OCI-LY7 (cell line): ENCODE measurements around the gene STX18. TPM values are rescaled to one million over a fixed set of nuclear protein-coding genes. Genes with fewer than 3 reads are reported as not detected.

Source experiments
- BruUV-seq: library from RNA; stranded (reverse); fragments of 400-500 nt; replicated peaks from 2 replicates; lab custom pipeline; 2021; lab: Mats Ljungman, UMichigan
- CTCF ChIA-PET: fragments of 300-600 bp; sonication (Branson Sonifier 250); formaldehyde crosslinking; loops from one replicate; lab custom pipeline; 2022; ENCODE audit warnings: antibody characterized with exemption; ENCODE audit not compliant: unreplicated experiment; lab: Charles Lee
- POLR2A ChIA-PET: fragments of 300-600 bp; sonication (Branson Sonifier 250); formaldehyde crosslinking; loops from one replicate; lab custom pipeline; 2022; ENCODE audit warnings: antibody characterized with exemption; lab: Charles Lee
- DNase-seq: peaks from one replicate; pipeline ENCODE4 v3.0.0-alpha.2; 2015; ENCODE audit warnings: low spot score
- H2AFZ ChIP-seq: fragments of 200-600 bp; sonication (generic), shearing (Covaris generic); 2 replicates; pipeline ENCODE4 v1.6.1; 2014; ENCODE audit warnings: mild to moderate bottlenecking, antibody characterized with exemption, low read length, moderate library complexity
- H3K27ac ChIP-seq: fragments of 200-600 bp; sonication (generic); 2 replicates; pipeline ENCODE4 v1.5.1; 2014; ENCODE audit warnings: mixed run types, low read depth, mild to moderate bottlenecking, moderate library complexity, low read length, inconsistent platforms; ENCODE audit not compliant: poor library complexity, severe bottlenecking
- H3K36me3 ChIP-seq: fragments of 200-600 bp; sonication (generic); 2 replicates; pipeline ENCODE4 v1.6.1; 2014; ENCODE audit warnings: mild to moderate bottlenecking, antibody characterized with exemption, low read length, moderate library complexity, mixed read lengths; ENCODE audit not compliant: insufficient read depth
- H3K4me1 ChIP-seq: fragments of 200-600 bp; sonication (generic); 2 replicates; pipeline ENCODE4 v1.5.1; 2014; ENCODE audit warnings: mild to moderate bottlenecking, low read length; ENCODE audit not compliant: insufficient read depth, poor library complexity, severe bottlenecking
- H3K4me2 ChIP-seq: fragments of 200-600 bp; sonication (generic); 2 replicates; pipeline ENCODE4 v1.6.1; 2014; ENCODE audit warnings: mild to moderate bottlenecking, low read length
- H3K4me3 ChIP-seq: fragments of 200-600 bp; sonication (generic); 2 replicates; pipeline ENCODE4 v1.5.1; 2014; ENCODE audit warnings: mild to moderate bottlenecking, low read depth, low read length; ENCODE audit not compliant: poor library complexity, severe bottlenecking
- H3K79me2 ChIP-seq: fragments of 200-600 bp; sonication (generic); 2 replicates; pipeline ENCODE4 v1.6.1; 2016; ENCODE audit warnings: low read depth, mild to moderate bottlenecking, low read length, moderate library complexity, mixed read lengths; ENCODE audit not compliant: insufficient read depth
- H3K9me2 ChIP-seq: fragments of 200-600 bp; sonication (generic); 2 replicates; pipeline ENCODE4 v1.6.1; 2016; ENCODE audit warnings: mild to moderate bottlenecking, low read length, mixed read lengths; ENCODE audit not compliant: insufficient read depth
- H3K9me3 ChIP-seq: fragments of 200-600 bp; sonication (generic); 2 replicates; pipeline ENCODE4 v1.6.1; 2014; ENCODE audit warnings: mild to moderate bottlenecking, mixed run types, low read length, mixed read lengths
- H4K20me1 ChIP-seq: fragments of 200-600 bp; sonication (generic); 2 replicates; pipeline ENCODE4 v1.6.1; 2014; ENCODE audit warnings: mild to moderate bottlenecking, antibody characterized with exemption, low read length, moderate library complexity, mixed read lengths; ENCODE audit not compliant: insufficient read depth
- EZH2phosphoT487 ChIP-seq: fragments of 200-600 bp; sonication (generic); IDR thresholded peaks from 2 replicates; pipeline ENCODE4 v1.6.1; 2018; ENCODE audit warnings: low read depth, borderline replicate concordance, mild to moderate bottlenecking, mixed run types, antibody characterized with exemption, low read length, moderate library complexity, mixed read lengths
- intact Hi-C: fragments of 100-400 bp; cut with micrococcal nuclease; formaldehyde crosslinking; loops from one replicate; pipeline ENCODE4 v1.10.0; 2022; ENCODE audit not compliant: unreplicated experiment
- total RNA-seq, 2 experiments: library from RNA; depleted of rRNA in 1 of 2; stranded (reverse); fragments of >200 nt in 1 of 2; shearing (Covaris generic) in 1 of 2; gene quantifications; 2 replicates each; pipeline ENCODE4 v1.2.3, GENCODE V29; 2014 to 2022
- TF ChIP-seq, protein P1 (sequence below): fragments of 200-600 bp; sonication (generic); conservative IDR thresholded peaks from 2 replicates; pipeline ENCODE4 v1.5.1; 2014; ENCODE audit warnings: mild to moderate bottlenecking, antibody characterized with exemption, low read length, moderate library complexity, mixed read lengths

The STX18 gene
- total RNA-seq, 2 experiments from 2014 or later: 30.6 to 35.2 TPM

DNA sequence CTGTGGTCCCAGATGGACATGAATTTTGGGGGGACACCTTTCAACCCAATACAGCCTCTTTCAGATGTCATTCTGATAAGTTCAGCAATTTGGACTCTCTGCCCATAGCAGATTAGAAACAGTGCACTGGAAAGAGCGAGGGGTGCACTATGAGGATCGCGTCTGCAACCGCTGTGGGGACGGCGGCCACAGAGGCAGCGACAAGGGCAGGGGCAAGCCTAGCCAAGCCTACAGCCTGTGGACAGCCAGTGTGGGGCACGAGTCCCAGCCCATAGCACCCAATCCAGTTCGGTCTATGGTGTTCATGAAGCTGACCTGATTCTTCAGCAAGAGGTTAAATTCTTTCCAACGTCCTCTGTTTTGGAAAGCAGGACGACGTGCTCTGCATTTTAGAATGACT is 164.7 kb downstream of the STX18 start:
- Histone ChIP-seq H3K27ac (no peak overlapping the region), H3K4me3 (no peak overlapping the region), H3K36me3 (no peaks in the 10 kb centered on the region), H4K20me1 (no peaks in the 10 kb centered on the region), H3K9me3 (peaks cover 4% of the 10 kb centered on the region; the same call in 1 of the 2 replicates), H3K9me2 (no peaks in the 10 kb centered on the region), H2AFZ (no peak overlapping the region), H3K79me2 (no peaks in the 10 kb centered on the region), H3K4me2 (no peak overlapping the region), H3K4me1 (peaks cover 6% of the 10 kb centered on the region)
- intact Hi-C loops: no loop called here
- BruUV-seq: no TSS peak
- ChIA-PET POLR2A (interaction anchor here (1.1 kb wide), 1 partner anchor 31 kb away, joined by 3 read pairs; no protein-coding TSS in a partner anchor), CTCF (interaction anchor here (0.6 kb wide), 1 partner anchor 53 kb away, joined by 3 read pairs; no protein-coding TSS in a partner anchor)
- no peak for DNase-seq
- TF ChIP-seq EZH2phosphoT487: no peak
- TF ChIP-seq, protein P1, sequence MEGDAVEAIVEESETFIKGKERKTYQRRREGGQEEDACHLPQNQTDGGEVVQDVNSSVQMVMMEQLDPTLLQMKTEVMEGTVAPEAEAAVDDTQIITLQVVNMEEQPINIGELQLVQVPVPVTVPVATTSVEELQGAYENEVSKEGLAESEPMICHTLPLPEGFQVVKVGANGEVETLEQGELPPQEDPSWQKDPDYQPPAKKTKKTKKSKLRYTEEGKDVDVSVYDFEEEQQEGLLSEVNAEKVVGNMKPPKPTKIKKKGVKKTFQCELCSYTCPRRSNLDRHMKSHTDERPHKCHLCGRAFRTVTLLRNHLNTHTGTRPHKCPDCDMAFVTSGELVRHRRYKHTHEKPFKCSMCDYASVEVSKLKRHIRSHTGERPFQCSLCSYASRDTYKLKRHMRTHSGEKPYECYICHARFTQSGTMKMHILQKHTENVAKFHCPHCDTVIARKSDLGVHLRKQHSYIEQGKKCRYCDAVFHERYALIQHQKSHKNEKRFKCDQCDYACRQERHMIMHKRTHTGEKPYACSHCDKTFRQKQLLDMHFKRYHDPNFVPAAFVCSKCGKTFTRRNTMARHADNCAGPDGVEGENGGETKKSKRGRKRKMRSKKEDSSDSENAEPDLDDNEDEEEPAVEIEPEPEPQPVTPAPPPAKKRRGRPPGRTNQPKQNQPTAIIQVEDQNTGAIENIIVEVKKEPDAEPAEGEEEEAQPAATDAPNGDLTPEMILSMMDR: no peak

DNA sequence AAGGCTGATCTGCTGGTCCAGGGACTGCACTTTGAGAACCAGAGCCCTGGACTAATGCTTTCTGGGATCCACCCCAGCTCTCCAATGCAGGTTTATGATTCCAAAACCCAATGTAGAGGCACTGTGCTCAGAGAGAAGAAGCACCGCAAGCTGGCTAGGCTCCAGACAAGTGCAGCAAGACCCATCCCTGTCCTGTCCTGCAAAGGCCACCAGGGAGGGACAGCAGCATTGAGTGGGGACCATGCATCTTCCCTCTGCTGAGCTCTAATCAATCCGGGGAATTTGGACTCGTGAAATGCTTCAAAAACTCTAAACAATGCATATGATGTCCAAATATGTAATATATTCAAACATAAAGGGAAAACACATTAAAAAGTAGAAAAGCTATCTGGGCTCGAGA is 165.8 kb downstream of the STX18 start:
- H2AFZ ChIP-seq: no peak overlapping the region
- no peaks in the 10 kb centered on the region for H3K9me2 ChIP-seq
- H3K4me3 ChIP-seq: no peak overlapping the region
- no peak overlapping the region for H3K27ac ChIP-seq
- no TSS peak for BruUV-seq
- CTCF ChIA-PET: no interaction called here
- POLR2A ChIA-PET: interaction anchor here (0.6 to 1.1 kb wide), 2 partner anchors 29 to 1021 kb away, joined by 3 to 8 read pairs; no protein-coding TSS in a partner anchor
- no peaks in the 10 kb centered on the region for H3K36me3 ChIP-seq
- intact Hi-C loops: no loop called here
- DNase-seq: no peak
- H3K9me3 ChIP-seq: peaks cover 4% of the 10 kb centered on the region; the same call in 1 of the 2 replicates
- peaks cover 4% of the 10 kb centered on the region for H3K4me1 ChIP-seq
- no peaks in the 10 kb centered on the region for H4K20me1 ChIP-seq
- H3K79me2 ChIP-seq: no peaks in the 10 kb centered on the region
- no peak overlapping the region for H3K4me2 ChIP-seq
- TF ChIP-seq, protein P1: no peak
- no peak for TF ChIP-seq EZH2phosphoT487

DNA sequence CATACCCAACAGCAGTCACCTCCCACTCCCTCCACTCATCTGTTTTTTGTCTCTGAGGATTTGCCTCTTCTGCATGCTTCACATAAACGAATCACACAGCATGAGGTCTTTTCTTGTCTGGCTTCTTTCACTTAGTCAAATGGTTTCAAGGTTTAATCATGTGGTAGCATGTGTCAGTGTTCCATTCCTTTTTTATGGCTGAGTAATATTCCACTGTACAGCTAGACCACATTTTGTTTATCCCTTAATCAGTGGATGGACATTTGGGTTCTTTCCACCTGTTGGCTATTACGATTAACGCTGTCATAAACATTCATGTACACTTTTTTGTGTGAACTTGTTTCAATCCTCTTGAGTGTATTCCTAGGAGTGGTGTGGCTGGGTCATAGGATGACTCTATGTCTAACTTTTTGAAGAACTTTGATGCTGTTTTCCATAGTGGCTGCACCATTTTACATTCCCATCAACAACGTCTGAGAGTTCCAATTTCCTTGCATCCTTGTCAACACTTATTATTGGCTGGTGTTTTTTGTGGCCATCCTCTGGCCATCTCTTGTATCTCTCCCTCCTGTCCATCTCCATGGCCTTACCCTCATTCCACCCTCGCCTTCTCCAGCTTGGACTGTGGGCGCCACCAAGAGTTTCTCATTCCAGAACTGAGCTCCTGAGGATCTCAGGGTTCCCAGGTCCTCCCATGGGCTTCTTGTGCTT is 167.3 kb downstream of the STX18 start:
- no peak for TF ChIP-seq EZH2phosphoT487
- TF ChIP-seq, protein P1: no peak

More for the DNA sequence above, 167.3 kb downstream of the STX18 start:
- no peak for DNase-seq
- ChIA-PET CTCF (no interaction called here), POLR2A (no interaction called here)
- H3K9me3 ChIP-seq: peaks cover 4% of the 10 kb centered on the region; the same call in 1 of the 2 replicates
- no TSS peak for BruUV-seq
- no peaks in the 10 kb centered on the region for H3K79me2 ChIP-seq
- no peak overlapping the region for H3K4me2 ChIP-seq
- H3K9me2 ChIP-seq: no peaks in the 10 kb centered on the region
- no peak overlapping the region for H3K27ac ChIP-seq
- no peaks in the 10 kb centered on the region for H3K36me3 ChIP-seq
- H3K4me1 ChIP-seq: peaks cover 3% of the 10 kb centered on the region
- no peaks in the 10 kb centered on the region for H4K20me1 ChIP-seq
- no peak overlapping the region for H3K4me3 ChIP-seq
- H2AFZ ChIP-seq: no peak overlapping the region
- intact Hi-C loops: no loop called here
